Ascending aorta (tissue), 2 donors: ENCODE results near the gene CENPP. TPM values are rescaled to one million over a fixed set of nuclear protein-coding genes. Genes with fewer than 3 reads are reported as not detected.
A peak's percentile ranks its signal among the peaks of the same experiment; 100 is the strongest.

Experiments used
- DNase-seq, 2 donors: peaks; one replicate each; pipeline ENCODE4 v3.0.0-alpha.2; 2019; ENCODE audit warnings: low spot score in 2 of 2
- H3K27ac ChIP-seq, 2 donors: fragments of 200-600 bp; sonication (generic); one replicate each; pipeline ENCODE4 v1.5.1; 2016 to 2017; ENCODE audit warnings: mild to moderate bottlenecking in 1 of 2
- H3K27me3 ChIP-seq: fragments of 200-600 bp; sonication (generic); one replicate; pipeline ENCODE4 v1.5.1; 2017
- H3K36me3 ChIP-seq, 2 donors: fragments of 200-600 bp; sonication (generic); one replicate each; pipeline ENCODE4 v1.5.1; 2016
- H3K4me1 ChIP-seq, 2 donors: fragments of 200-600 bp; sonication (generic); one replicate each; pipeline ENCODE4 v1.5.1; 2016 to 2017; ENCODE audit warnings: mild to moderate bottlenecking in 1 of 2
- H3K4me3 ChIP-seq, 2 donors: fragments of 200-600 bp; sonication (generic); one replicate each; pipeline ENCODE4 v1.5.1; 2016 to 2017; ENCODE audit warnings: mild to moderate bottlenecking in 1 of 2
- H3K9me3 ChIP-seq, 2 donors: fragments of 200-600 bp; sonication (generic); one replicate each; pipeline ENCODE4 v1.5.1; 2016
- intact Hi-C: fragments of 100-400 bp; cut with DNase I; formaldehyde crosslinking; loops from one replicate; pipeline ENCODE4 v1.15.1; 2023
- total RNA-seq: library from RNA; depleted of rRNA; stranded (reverse); fragments of >200 nt; gene quantifications from one replicate; pipeline ENCODE4 v1.1.0, GENCODE V29; 2016
- TF ChIP-seq, protein P1 (sequence below), 3 experiments: fragments of 200-600 bp in 2 of 3; fragments of 450-650 bp in 1 of 3; sonication (generic) in 2 of 3; IDR thresholded peaks; one replicate each; pipeline ENCODE4 v1.5.1; 2016 to 2019; ENCODE audit warnings: antibody characterized with exemption in 3 of 3, mild to moderate bottlenecking in 1 of 3, moderate library complexity in 1 of 3

Gene CENPP
- total RNA-seq, 1 donor from 2014 or later, result 0.43 TPM

DNA sequence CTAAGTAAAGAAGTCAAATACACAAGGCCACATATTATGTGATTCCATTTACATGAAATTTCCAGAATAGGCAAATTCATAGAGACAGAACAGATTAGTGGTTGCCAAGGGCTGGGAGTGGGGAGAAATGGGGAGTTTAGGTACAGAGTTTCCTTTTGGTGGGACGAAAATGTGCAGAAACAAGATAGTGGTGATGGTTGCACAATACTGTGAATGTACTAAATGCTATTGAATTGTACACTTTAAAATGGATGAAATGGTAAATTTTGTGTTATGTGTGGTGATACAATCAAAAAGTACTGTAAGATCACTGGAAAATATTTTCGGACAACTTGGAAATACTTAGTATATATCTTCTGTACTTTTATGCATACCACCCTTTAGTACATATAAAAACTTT lies 195.1 kb downstream of the CENPP start:
- Histone ChIP-seq H3K4me3 (no peak overlapping the region), H3K9me3 (no peaks in the 10 kb centered on the region), H3K27ac (no peak overlapping the region), H3K36me3 (peaks cover 8 to 29% of the 10 kb centered on the region in 2 donors), H3K27me3 (no peaks in the 10 kb centered on the region), H3K4me1 (no peaks in the 10 kb centered on the region)
- no peak for DNase-seq
- TF ChIP-seq, protein P1, sequence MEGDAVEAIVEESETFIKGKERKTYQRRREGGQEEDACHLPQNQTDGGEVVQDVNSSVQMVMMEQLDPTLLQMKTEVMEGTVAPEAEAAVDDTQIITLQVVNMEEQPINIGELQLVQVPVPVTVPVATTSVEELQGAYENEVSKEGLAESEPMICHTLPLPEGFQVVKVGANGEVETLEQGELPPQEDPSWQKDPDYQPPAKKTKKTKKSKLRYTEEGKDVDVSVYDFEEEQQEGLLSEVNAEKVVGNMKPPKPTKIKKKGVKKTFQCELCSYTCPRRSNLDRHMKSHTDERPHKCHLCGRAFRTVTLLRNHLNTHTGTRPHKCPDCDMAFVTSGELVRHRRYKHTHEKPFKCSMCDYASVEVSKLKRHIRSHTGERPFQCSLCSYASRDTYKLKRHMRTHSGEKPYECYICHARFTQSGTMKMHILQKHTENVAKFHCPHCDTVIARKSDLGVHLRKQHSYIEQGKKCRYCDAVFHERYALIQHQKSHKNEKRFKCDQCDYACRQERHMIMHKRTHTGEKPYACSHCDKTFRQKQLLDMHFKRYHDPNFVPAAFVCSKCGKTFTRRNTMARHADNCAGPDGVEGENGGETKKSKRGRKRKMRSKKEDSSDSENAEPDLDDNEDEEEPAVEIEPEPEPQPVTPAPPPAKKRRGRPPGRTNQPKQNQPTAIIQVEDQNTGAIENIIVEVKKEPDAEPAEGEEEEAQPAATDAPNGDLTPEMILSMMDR (IDR thresholded peaks at IDR 0.05), result no peak
- intact Hi-C loops, result no loop called here

- peaks cover 0 to 24% of the 10 kb centered on the region in 2 donors for H3K36me3 ChIP-seq
- no peak for DNase-seq
- H3K27me3 ChIP-seq, result no peaks in the 10 kb centered on the region
- H3K9me3 ChIP-seq, result no peaks in the 10 kb centered on the region
- TF ChIP-seq, protein P1 (IDR thresholded peaks at IDR 0.05), result no peak
- no peak overlapping the region for H3K4me3 ChIP-seq
- no peak overlapping the region for H3K27ac ChIP-seq
- intact Hi-C loops, result no loop called here
- H3K4me1 ChIP-seq, result no peaks in the 10 kb centered on the region
Observed at GRCh38 chr9:92522983-92523970, 197.5 kb downstream of the CENPP start.

GRCh38 chr9:92524881-92525280 lies 199.1 kb downstream of the CENPP start:
- no peak overlapping the region for H3K4me3 ChIP-seq
- no peaks in the 10 kb centered on the region for H3K4me1 ChIP-seq
- no peak for DNase-seq
- H3K27me3 ChIP-seq, result no peaks in the 10 kb centered on the region
- H3K36me3 ChIP-seq, result peaks cover 0 to 14% of the 10 kb centered on the region in 2 donors
- TF ChIP-seq, protein P1 (IDR thresholded peaks at IDR 0.05), result no peak
- H3K9me3 ChIP-seq, result peaks cover 0 to under 1% of the 10 kb centered on the region in 2 donors
- H3K27ac ChIP-seq, result peak overlapping the region in 1 of 2 donors; percentile 16
- intact Hi-C loops, result no loop called here

DNA sequence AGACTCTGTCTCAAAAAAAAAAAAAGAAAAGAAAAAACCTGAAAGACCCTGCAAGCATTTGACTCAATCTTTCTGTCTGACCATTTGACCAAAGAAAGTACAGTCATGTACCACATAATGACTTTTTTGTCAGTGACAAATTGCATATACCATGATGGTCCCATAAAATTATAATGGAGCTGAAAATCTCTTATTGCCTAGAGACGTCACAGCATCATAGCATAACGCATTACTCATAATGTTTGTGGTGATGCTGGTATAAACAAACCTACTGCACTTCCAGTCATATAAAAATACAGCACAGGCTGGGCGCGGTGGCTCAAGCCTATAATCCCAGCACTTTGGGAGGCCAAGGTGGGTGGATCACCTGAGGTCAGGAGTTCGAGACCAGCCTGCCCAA lies 199.6 kb downstream of the CENPP start:
- Histone ChIP-seq H3K9me3 (peaks cover 0 to 5% of the 10 kb centered on the region in 2 donors), H3K27ac (no peak overlapping the region), H3K4me3 (no peak overlapping the region), H3K4me1 (no peaks in the 10 kb centered on the region), H3K36me3 (peaks cover 0 to 10% of the 10 kb centered on the region in 2 donors), H3K27me3 (no peaks in the 10 kb centered on the region)
- TF ChIP-seq, protein P1 (IDR thresholded peaks at IDR 0.05), result no peak
- intact Hi-C loops, result no loop called here
- DNase-seq, result no peak

- no peak for DNase-seq
- no peak overlapping the region for H3K4me3 ChIP-seq
- peaks cover 0 to under 1% of the 10 kb centered on the region in 2 donors for H3K36me3 ChIP-seq
- TF ChIP-seq, protein P1 (IDR thresholded peaks at IDR 0.05), result no peak
- intact Hi-C loops, result no loop called here
- H3K27ac ChIP-seq, result peak overlapping the region in 1 of 2 donors; percentile 11
- H3K9me3 ChIP-seq, result peaks cover 0 to 24% of the 10 kb centered on the region in 2 donors
- no peaks in the 10 kb centered on the region for H3K4me1 ChIP-seq
- no peaks in the 10 kb centered on the region for H3K27me3 ChIP-seq
Observed at GRCh38 chr9:92527291-92527828, 201.6 kb downstream of the CENPP start.
